Activated naive CD8-positive, alpha-beta T cell treated with anti-CD3 and anti-CD28 coated beads, Interleukin-2, amount 50 U/mL, for 24 hours (primary cell): ENCODE measurements around the gene INTS7.

Experiments
- ATAC-seq: fragments of 150-1000 bp; cut with Tn5 transposase; one replicate; pipeline ENCODE4 v1.10.0; 2021
- DNase-seq: peaks from one replicate; pipeline ENCODE4 v3.0.0; 2021
- H3K27ac Mint-ChIP-seq: one replicate; pipeline ENCODE4 v1.8.0; 2021; ENCODE audit warnings: mild to moderate bottlenecking, mixed read lengths
- H3K27me3 Mint-ChIP-seq: one replicate; pipeline ENCODE4 v1.8.0; 2021; ENCODE audit warnings: mixed read lengths
- H3K36me3 Mint-ChIP-seq: one replicate; pipeline ENCODE4 v1.8.0; 2021; ENCODE audit warnings: low read depth, mixed read lengths
- H3K4me1 Mint-ChIP-seq: one replicate; pipeline ENCODE4 v1.8.0; 2021; ENCODE audit warnings: mixed read lengths
- H3K4me3 Mint-ChIP-seq: one replicate; pipeline ENCODE4 v1.8.0; 2021; ENCODE audit warnings: mild to moderate bottlenecking, moderate library complexity, mixed read lengths
- H3K9me3 Mint-ChIP-seq: one replicate; pipeline ENCODE4 v1.8.0; 2021; ENCODE audit warnings: mixed read lengths

Gene INTS7

DNA sequence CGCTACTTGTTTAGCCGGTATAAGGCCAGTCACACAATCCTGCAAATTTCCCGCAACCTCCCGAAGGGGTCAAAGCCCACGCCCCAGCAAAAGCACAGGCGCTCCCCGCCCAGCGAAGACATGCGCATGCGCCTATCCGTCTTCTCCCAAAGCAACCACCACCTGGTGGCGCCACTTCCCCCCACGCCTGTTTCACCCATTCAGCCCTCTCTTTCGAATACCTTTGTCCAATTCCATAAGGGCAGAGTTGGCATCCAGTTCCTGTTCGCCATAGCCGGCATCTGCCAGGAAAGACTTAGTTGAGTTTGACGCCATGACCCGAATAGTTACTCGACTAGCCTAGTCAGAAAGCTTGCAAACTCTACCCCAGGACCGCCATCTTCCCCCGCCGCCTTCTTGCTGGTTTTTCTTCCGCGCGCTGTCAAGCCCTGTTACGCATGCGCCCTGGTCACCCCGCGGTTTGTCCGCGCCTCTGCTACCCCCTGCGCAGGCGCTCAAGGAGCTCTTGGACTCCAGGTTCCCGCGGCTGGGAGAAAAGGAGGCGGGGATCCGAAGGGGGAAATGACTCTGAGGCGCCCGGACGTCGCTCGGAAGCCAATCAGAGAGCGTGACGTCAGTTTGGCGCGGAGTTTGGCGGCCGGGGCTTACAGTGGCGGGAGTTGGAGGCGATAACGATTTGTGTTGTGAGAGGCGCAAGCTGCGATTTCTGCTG lies at the start of gene INTS7, which contains the start of gene DTL:
INTS7 (minus strand) TSS at position 435 of the 712 bp plus-strand sequence; CDS start at position 315, 120 bp downstream.
DTL (plus strand) TSS at position 626 of the 712 bp plus-strand sequence. CDS start 143 bp downstream, outside the sequence.
- peaks cover 47% of the 10 kb centered on the region for H3K36me3 Mint-ChIP-seq
- peaks cover 6% of the 10 kb centered on the region for H3K27me3 Mint-ChIP-seq
- ATAC-seq, result peak; percentile 85

GRCh38 chr1:212082765-212083406 lies 47.5 kb upstream of the INTS7 start:
- no peak overlapping the region for H3K27ac Mint-ChIP-seq
- DNase-seq (no peak), ATAC-seq (no peak)
- no peak overlapping the region for H3K4me3 Mint-ChIP-seq
- no peaks in the 10 kb centered on the region for H3K27me3 Mint-ChIP-seq
- H3K4me1 Mint-ChIP-seq, result no peaks in the 10 kb centered on the region
- no peaks in the 10 kb centered on the region for H3K9me3 Mint-ChIP-seq
- peaks cover 47% of the 10 kb centered on the region for H3K36me3 Mint-ChIP-seq

More for the DNA sequence above, at the start of gene INTS7, which contains the start of gene DTL:
- peak within 1 kb of the TSS; percentile 98 for H3K27ac Mint-ChIP-seq
- H3K4me3 Mint-ChIP-seq, result peak within 1 kb of the TSS; percentile 95
- H3K4me1 Mint-ChIP-seq, result peaks cover 66% of the 10 kb centered on the region
- no peaks in the 10 kb centered on the region for H3K9me3 Mint-ChIP-seq
- DNase-seq, result peak; percentile 98

DNA sequence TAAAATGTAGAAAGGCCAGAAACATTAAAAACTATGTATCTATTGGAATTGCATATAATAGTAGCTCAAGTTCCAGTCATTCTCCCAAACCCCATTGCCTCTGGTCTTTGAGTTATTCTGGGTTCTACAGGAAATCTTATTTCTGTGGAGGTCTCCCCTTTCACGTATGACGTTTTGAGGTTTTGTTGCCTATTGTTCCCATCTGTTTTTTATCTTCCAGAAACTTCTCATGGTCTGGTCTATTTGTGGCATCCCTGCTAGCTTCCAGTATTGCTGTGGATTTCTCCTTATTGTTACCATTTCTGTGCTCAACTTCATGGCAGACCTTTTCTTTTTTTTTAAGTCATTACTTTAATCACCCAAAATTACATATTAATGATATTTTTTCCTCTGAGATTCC lies 43.5 kb upstream of the INTS7 start:
- DNase-seq (no peak), ATAC-seq (no peak)
- Mint-ChIP-seq H3K4me3 (no peak overlapping the region), H3K27ac (no peak overlapping the region), H3K36me3 (peaks cover 43% of the 10 kb centered on the region), H3K27me3 (no peaks in the 10 kb centered on the region), H3K4me1 (no peaks in the 10 kb centered on the region), H3K9me3 (no peaks in the 10 kb centered on the region)

GRCh38 chr1:212077028-212077427 lies 41.7 kb upstream of the INTS7 start:
- H3K36me3 Mint-ChIP-seq, result peaks cover 53% of the 10 kb centered on the region
- no peak for DNase-seq

GRCh38 chr1:212074856-212075255 lies 39.5 kb upstream of the INTS7 start:
- H3K4me1 Mint-ChIP-seq, result no peaks in the 10 kb centered on the region
- ATAC-seq (no peak), DNase-seq (no peak)
- no peaks in the 10 kb centered on the region for H3K27me3 Mint-ChIP-seq
- H3K4me3 Mint-ChIP-seq, result no peak overlapping the region
- H3K9me3 Mint-ChIP-seq, result no peaks in the 10 kb centered on the region
- H3K36me3 Mint-ChIP-seq, result peaks cover 73% of the 10 kb centered on the region
- H3K27ac Mint-ChIP-seq, result no peak overlapping the region

More at GRCh38 chr1:212077028-212077427, 41.7 kb upstream of the INTS7 start:
- no peak overlapping the region for H3K27ac Mint-ChIP-seq
- H3K4me3 Mint-ChIP-seq, result no peak overlapping the region
- H3K9me3 Mint-ChIP-seq, result no peaks in the 10 kb centered on the region
- H3K4me1 Mint-ChIP-seq, result no peaks in the 10 kb centered on the region
- peak; percentile 54 for ATAC-seq
- no peaks in the 10 kb centered on the region for H3K27me3 Mint-ChIP-seq

GRCh38 chr1:212074313-212074712 lies 39.0 kb upstream of the INTS7 start:
- peaks cover 72% of the 10 kb centered on the region for H3K36me3 Mint-ChIP-seq
- H3K4me3 Mint-ChIP-seq, result no peak overlapping the region
- no peaks in the 10 kb centered on the region for H3K9me3 Mint-ChIP-seq
- no peaks in the 10 kb centered on the region for H3K27me3 Mint-ChIP-seq
- ATAC-seq (no peak), DNase-seq (no peak)
- H3K4me1 Mint-ChIP-seq, result no peaks in the 10 kb centered on the region
- no peak overlapping the region for H3K27ac Mint-ChIP-seq

DNA sequence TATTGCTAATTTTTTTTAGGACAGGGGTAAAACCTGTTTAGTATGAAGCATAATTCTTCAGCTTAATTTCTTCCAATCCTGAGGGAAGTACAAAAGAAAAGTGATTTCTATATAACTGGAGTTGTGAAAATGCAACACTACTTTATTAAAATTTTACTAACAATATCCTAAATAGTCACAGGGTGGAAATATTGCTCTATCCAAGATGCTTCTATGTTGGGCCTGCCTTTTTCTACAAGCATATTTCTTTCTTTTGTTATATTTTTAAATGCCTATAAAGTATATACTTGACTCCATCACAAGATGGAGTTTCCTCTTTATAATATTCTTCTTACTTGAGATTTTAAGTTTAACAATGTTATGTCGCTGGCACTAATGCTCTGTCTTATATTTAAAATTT lies 38.1 kb upstream of the INTS7 start:
- H3K36me3 Mint-ChIP-seq, result peaks cover 69% of the 10 kb centered on the region
- H3K4me1 Mint-ChIP-seq, result no peaks in the 10 kb centered on the region
- no peaks in the 10 kb centered on the region for H3K27me3 Mint-ChIP-seq
- no peak for DNase-seq
- ATAC-seq, result no peak
- H3K27ac Mint-ChIP-seq, result no peak overlapping the region
- H3K9me3 Mint-ChIP-seq, result no peaks in the 10 kb centered on the region
- H3K4me3 Mint-ChIP-seq, result no peak overlapping the region

DNA sequence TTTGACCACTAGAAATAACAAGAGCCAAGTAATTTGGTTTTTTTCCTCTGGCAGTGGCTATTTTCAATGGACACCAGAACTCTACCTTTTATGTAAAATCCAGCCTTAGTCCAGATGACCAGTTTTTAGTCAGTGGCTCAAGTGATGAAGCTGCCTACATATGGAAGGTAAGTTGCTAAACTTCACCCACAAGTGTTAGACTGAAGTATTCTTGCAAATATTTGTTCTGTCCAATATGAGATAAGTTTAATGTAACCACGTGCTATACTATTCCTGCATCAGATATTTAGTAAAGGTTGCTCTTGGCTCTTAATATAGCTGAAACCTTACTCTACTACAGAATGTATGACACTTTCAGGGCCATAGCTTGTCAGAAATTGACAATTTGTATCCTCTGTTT lies 36.7 kb upstream of the INTS7 start:
- DNase-seq (no peak), ATAC-seq (no peak)
- no peaks in the 10 kb centered on the region for H3K4me1 Mint-ChIP-seq
- no peaks in the 10 kb centered on the region for H3K27me3 Mint-ChIP-seq
- no peak overlapping the region for H3K27ac Mint-ChIP-seq
- H3K4me3 Mint-ChIP-seq, result no peak overlapping the region
- H3K36me3 Mint-ChIP-seq, result peaks cover 75% of the 10 kb centered on the region
- no peaks in the 10 kb centered on the region for H3K9me3 Mint-ChIP-seq

DNA sequence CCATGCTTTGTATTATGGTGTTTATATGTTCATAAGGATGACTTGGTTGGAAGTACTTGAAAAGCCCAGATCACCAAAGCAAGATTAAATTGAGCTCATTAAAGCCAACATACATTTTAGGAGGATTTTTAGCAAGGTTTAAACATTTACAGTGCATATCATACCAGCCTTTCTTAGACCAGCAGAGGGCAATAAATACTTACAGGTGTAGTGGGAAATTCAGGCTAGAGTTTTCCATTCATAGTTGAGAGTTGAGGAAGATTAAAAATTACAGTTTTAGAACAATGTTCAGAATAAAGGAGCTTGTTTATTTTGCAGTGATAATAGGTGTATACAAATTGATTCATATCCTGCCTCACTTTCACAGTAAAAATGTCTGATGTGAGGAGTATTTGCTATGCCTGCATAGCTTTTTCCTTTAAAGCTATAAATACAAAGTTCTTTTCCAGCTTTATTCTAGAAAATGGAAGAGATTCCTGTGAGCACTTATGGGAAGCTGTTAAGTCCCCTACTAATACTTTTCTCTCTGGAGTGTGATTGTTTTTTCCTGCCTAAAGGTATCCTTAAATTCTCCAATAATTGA lies 35.5 kb upstream of the INTS7 start:
- H3K27ac Mint-ChIP-seq, result no peak overlapping the region
- no peaks in the 10 kb centered on the region for H3K27me3 Mint-ChIP-seq
- H3K4me1 Mint-ChIP-seq, result no peaks in the 10 kb centered on the region
- no peak for ATAC-seq
- DNase-seq, result no peak
- H3K9me3 Mint-ChIP-seq, result no peaks in the 10 kb centered on the region
- no peak overlapping the region for H3K4me3 Mint-ChIP-seq
- peaks cover 73% of the 10 kb centered on the region for H3K36me3 Mint-ChIP-seq

- Mint-ChIP-seq H3K27ac (no peak overlapping the region), H3K36me3 (peaks cover 67% of the 10 kb centered on the region), H3K4me1 (no peaks in the 10 kb centered on the region), H3K27me3 (no peaks in the 10 kb centered on the region), H3K9me3 (no peaks in the 10 kb centered on the region), H3K4me3 (no peak overlapping the region)
- DNase-seq (no peak), ATAC-seq (no peak)
These were observed 32.4 kb upstream of the INTS7 start for GRCh38 chr1:212067787-212068186.

DNA sequence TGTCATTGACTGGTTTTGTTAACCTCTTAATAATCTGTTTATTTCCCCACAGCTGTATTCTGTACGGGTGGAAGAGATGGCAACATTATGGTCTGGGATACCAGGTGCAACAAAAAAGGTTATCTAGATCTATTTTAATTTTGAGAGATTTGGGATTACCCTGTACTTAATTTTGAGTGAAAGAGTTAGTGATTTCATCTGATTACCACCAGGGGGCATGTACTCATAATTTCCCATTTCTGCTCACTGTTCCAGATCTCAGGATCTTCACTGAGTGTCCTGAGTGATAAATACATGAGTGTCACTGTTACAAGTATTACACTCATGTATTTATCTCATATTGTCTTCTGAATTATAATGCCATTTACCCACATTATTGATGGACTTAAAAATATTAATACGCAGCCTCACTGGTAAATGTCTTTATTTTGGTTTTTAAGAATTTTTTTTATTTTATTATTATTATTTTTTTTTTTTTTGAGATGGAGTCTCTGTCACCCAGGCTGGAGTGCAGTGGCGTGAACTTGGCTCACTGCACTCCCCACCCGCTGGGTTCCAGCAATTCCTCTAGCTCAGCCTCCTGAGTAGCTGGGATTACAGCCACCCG lies 27.6 kb upstream of the INTS7 start:
- Mint-ChIP-seq H3K27me3 (no peaks in the 10 kb centered on the region), H3K9me3 (no peaks in the 10 kb centered on the region), H3K4me3 (no peak overlapping the region), H3K27ac (no peak overlapping the region), H3K36me3 (peaks cover 57% of the 10 kb centered on the region), H3K4me1 (no peaks in the 10 kb centered on the region)
- DNase-seq, result no peak
- no peak for ATAC-seq

DNA sequence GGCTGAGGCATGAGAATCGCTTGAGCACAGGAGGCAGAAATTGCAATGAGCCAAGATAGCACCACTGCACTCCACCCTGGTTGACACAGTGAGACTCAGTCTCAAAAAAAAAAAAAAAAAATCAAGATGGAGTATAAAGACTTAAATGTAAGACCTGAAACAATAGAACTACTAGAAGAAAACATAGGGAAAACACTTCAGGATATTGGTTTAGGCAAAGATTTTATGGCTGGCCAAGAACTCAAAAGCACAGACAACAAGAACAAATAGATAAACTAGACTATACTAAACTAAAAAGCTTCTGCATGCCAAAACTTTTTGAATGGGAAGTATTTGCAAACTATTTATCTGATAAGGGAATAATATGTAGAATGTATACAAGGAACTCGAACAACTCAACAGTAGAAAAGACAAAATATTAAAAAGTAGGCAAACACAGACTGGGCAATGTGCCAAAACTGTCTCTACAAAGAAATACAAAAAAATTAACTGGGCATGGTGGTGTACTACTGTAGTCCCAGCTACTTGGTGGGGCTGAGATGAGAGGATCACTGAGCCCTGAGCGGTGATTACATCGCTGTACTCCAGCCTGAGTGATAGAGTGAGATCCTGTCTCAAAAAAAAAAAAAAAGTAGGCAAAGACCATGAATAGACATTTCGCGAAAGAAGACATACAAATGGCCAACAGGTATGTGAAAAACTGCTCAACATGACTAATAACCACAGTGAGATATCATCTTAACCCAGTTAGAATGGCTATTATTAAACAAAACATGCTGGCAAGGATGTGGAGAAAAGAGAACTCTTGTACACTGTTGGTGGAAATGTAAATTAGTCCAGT lies 25.5 kb upstream of the INTS7 start:
- DNase-seq (no peak), ATAC-seq (no peak)
- no peak overlapping the region for H3K27ac Mint-ChIP-seq
- H3K27me3 Mint-ChIP-seq, result no peaks in the 10 kb centered on the region
- no peaks in the 10 kb centered on the region for H3K4me1 Mint-ChIP-seq
- H3K4me3 Mint-ChIP-seq, result no peak overlapping the region
- H3K9me3 Mint-ChIP-seq, result peaks cover 13% of the 10 kb centered on the region
- peaks cover 59% of the 10 kb centered on the region for H3K36me3 Mint-ChIP-seq

GRCh38 chr1:212055333-212055732 lies 20.0 kb upstream of the INTS7 start:
- Mint-ChIP-seq H3K27me3 (no peaks in the 10 kb centered on the region), H3K4me3 (no peak overlapping the region), H3K9me3 (peaks cover 14% of the 10 kb centered on the region), H3K36me3 (peaks cover 81% of the 10 kb centered on the region), H3K27ac (no peak overlapping the region), H3K4me1 (no peaks in the 10 kb centered on the region)
- no peak for DNase-seq
- ATAC-seq, result no peak

GRCh38 chr1:212053993-212054392 lies 18.6 kb upstream of the INTS7 start:
- H3K27ac Mint-ChIP-seq, result no peak overlapping the region
- no peak overlapping the region for H3K4me3 Mint-ChIP-seq
- ATAC-seq (no peak), DNase-seq (no peak)
- peaks cover 88% of the 10 kb centered on the region for H3K36me3 Mint-ChIP-seq
- H3K4me1 Mint-ChIP-seq, result no peaks in the 10 kb centered on the region
- H3K9me3 Mint-ChIP-seq, result peaks cover 14% of the 10 kb centered on the region
- H3K27me3 Mint-ChIP-seq, result no peaks in the 10 kb centered on the region
